CD4-positive, alpha-beta T cell treated with Interleukin-10 for 1 hour (primary cell): ENCODE measurements around the gene FAM110A.
"Not testable (repeated sequence)": the region's sequence is repeated elsewhere in the genome, so short reads cannot be mapped to it uniquely, and the experiment has no call there.

Experiments
- DNase-seq: peaks from one replicate; pipeline ENCODE4 v3.0.0-alpha.2; 2020

Gene FAM110A

GRCh38 chr20:845226-845868 lies 11.8 kb downstream of the FAM110A start:
- DNase-seq, result no peak

- DNase-seq, result no peak
These were observed 12.7 kb downstream of the FAM110A start for GRCh38 chr20:845941-846893.

- DNase-seq, result peak; percentile 67
These were observed 13.4 kb downstream of the FAM110A start for GRCh38 chr20:846894-847278.

- DNase-seq, result no peak
These were observed 14.7 kb downstream of the FAM110A start for GRCh38 chr20:848193-848592.

- not testable (repeated sequence) for DNase-seq
These were observed 15.2 kb downstream of the FAM110A start for GRCh38 chr20:848731-849130.

- DNase-seq, result no peak
These were observed 20.0 kb downstream of the FAM110A start for GRCh38 chr20:853406-853996.

GRCh38 chr20:854601-855000 lies 21.1 kb downstream of the FAM110A start:
- DNase-seq, result no peak

GRCh38 chr20:855466-856360 lies 22.2 kb downstream of the FAM110A start:
- DNase-seq, result no peak

- peak; percentile 51 for DNase-seq
These were observed 22.9 kb downstream of the FAM110A start for GRCh38 chr20:856361-856775.

GRCh38 chr20:858011-858410 lies 24.5 kb downstream of the FAM110A start:
- no peak for DNase-seq

- DNase-seq, result no peak
These were observed 26.3 kb downstream of the FAM110A start for GRCh38 chr20:859751-860231.

GRCh38 chr20:860891-861290 lies 27.4 kb downstream of the FAM110A start:
- no peak for DNase-seq

- no peak for DNase-seq
These were observed 31.9 kb downstream of the FAM110A start for GRCh38 chr20:865440-865839.

- no peak for DNase-seq
These were observed 34.8 kb downstream of the FAM110A start for GRCh38 chr20:868279-868678.

GRCh38 chr20:869606-870005 lies 36.1 kb downstream of the FAM110A start:
- no peak for DNase-seq

GRCh38 chr20:870758-871157 lies 37.2 kb downstream of the FAM110A start:
- DNase-seq, result no peak

- DNase-seq, result no peak
These were observed 37.9 kb downstream of the FAM110A start for GRCh38 chr20:871436-871835.

GRCh38 chr20:871948-872347 lies 38.4 kb downstream of the FAM110A start:
- no peak for DNase-seq

GRCh38 chr20:872855-873520 lies 39.5 kb downstream of the FAM110A start:
- DNase-seq, result no peak

- no peak for DNase-seq
These were observed 40.5 kb downstream of the FAM110A start for GRCh38 chr20:873875-874607.

GRCh38 chr20:875115-875514 lies 41.6 kb downstream of the FAM110A start:
- DNase-seq, result no peak
